RWPE2 (cell line): ENCODE measurements around the gene RPA1.
"Not testable (repeated sequence)": the region's sequence is repeated elsewhere in the genome, so short reads cannot be mapped to it uniquely, and the experiment has no call there.

ENCODE experiments used
- ATAC-seq: fragments of 200-7000 bp; cut with Tn5 transposase; 3 replicates; pipeline ENCODE4 v1.9.1; 2021; ENCODE audit warnings: low read depth
- DNase-seq: peaks from one replicate; pipeline ENCODE4 v3.0.0-alpha.2; 2020; ENCODE audit warnings: low spot score
- H3K27ac ChIP-seq: fragments of 450-650 bp; 2 replicates; pipeline ENCODE4 v1.5.1; 2017; ENCODE audit warnings: mild to moderate bottlenecking; ENCODE audit not compliant: poor library complexity, severe bottlenecking
- H3K27me3 ChIP-seq: fragments of 250-450 bp; sonication (Bioruptor Pico); 2 replicates; pipeline ENCODE4 v1.5.1; 2021; ENCODE audit warnings: mild to moderate bottlenecking, moderate library complexity; ENCODE audit not compliant: insufficient read depth, poor library complexity, severe bottlenecking
- H3K36me3 ChIP-seq: fragments of 250-450 bp; sonication (Bioruptor Pico); 2 replicates; pipeline ENCODE4 v1.5.1; 2020; ENCODE audit warnings: low read depth, mild to moderate bottlenecking, moderate library complexity
- H3K4me1 ChIP-seq: fragments of 250-450 bp; sonication (Bioruptor Pico); 2 replicates; pipeline ENCODE4 v1.5.1; 2021; ENCODE audit warnings: mild to moderate bottlenecking, moderate library complexity; ENCODE audit not compliant: insufficient read depth, poor library complexity, severe bottlenecking
- H3K4me3 ChIP-seq: fragments of 250-450 bp; sonication (Bioruptor Pico); 2 replicates; pipeline ENCODE4 v1.5.1; 2021; ENCODE audit warnings: mild to moderate bottlenecking, moderate library complexity; ENCODE audit not compliant: severe bottlenecking
- H3K9me3 ChIP-seq: fragments of 250-450 bp; sonication (Bioruptor Pico); 2 replicates; pipeline ENCODE4 v1.5.1; 2021; ENCODE audit warnings: mild to moderate bottlenecking, moderate library complexity; ENCODE audit not compliant: severe bottlenecking
- TF ChIP-seq, protein P1 (sequence below): fragments of 450-650 bp; IDR thresholded peaks from one replicate; pipeline ENCODE4 v1.5.1; 2017; ENCODE audit warnings: mild to moderate bottlenecking, moderate library complexity; ENCODE audit not compliant: poor library complexity, severe bottlenecking

The RPA1 gene

DNA sequence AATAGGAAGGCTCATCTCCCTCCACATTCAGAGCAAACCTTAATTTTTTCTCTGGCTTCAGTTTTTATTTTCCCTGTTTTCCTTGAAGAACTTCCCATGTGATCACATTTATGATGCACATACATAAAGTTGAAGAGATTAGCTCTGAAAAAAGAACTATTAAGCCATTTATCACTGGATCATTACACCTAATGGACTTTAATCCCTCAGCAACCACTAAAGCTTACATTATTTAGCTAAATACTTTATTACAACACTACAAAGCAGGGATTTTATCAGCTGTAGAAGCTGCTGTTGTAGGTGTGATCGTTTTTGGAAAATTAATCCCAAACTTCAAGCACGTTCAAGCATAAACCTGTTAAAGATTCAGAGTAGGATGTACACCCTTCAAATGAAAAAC, 21.2 kb upstream of the RPA1 start:
- DNase-seq = no peak
- TF ChIP-seq, protein P1, sequence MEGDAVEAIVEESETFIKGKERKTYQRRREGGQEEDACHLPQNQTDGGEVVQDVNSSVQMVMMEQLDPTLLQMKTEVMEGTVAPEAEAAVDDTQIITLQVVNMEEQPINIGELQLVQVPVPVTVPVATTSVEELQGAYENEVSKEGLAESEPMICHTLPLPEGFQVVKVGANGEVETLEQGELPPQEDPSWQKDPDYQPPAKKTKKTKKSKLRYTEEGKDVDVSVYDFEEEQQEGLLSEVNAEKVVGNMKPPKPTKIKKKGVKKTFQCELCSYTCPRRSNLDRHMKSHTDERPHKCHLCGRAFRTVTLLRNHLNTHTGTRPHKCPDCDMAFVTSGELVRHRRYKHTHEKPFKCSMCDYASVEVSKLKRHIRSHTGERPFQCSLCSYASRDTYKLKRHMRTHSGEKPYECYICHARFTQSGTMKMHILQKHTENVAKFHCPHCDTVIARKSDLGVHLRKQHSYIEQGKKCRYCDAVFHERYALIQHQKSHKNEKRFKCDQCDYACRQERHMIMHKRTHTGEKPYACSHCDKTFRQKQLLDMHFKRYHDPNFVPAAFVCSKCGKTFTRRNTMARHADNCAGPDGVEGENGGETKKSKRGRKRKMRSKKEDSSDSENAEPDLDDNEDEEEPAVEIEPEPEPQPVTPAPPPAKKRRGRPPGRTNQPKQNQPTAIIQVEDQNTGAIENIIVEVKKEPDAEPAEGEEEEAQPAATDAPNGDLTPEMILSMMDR = no peak

DNA sequence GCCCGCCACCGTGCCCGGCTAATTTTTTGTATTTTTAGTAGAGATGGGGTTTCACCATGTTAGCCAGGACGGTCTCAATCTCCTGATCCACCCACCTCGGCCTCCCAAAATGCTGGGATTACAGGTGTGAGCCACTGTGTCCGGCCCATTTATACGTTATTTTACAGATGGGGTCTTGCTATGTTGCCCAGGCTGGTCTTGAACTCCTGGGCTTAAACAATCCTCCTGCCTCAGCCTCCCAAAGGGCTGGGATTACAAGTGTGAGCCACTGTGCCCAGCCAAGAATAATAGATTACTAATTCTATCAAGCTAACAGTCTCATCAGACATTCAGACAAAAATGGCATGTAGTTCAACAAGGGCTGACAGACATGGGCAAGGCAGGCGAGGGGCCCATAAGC, 20.0 kb upstream of the RPA1 start:
- DNase-seq, H3K27me3 ChIP-seq, H3K27ac ChIP-seq, H3K4me1 ChIP-seq, H3K4me3 ChIP-seq, H3K9me3 ChIP-seq, ATAC-seq: not testable (repeated sequence)
- H3K36me3 ChIP-seq = peaks cover 46% of the 10 kb centered on the region

More for the DNA sequence above, 21.2 kb upstream of the RPA1 start:
- no peaks in the 10 kb centered on the region for H3K4me1 ChIP-seq
- H3K27ac ChIP-seq = no peak overlapping the region
- H3K36me3 ChIP-seq = peaks cover 47% of the 10 kb centered on the region
- H3K27me3 ChIP-seq = no peaks in the 10 kb centered on the region
- no peak for ATAC-seq
- no peaks in the 10 kb centered on the region for H3K9me3 ChIP-seq
- H3K4me3 ChIP-seq = no peak overlapping the region

DNA sequence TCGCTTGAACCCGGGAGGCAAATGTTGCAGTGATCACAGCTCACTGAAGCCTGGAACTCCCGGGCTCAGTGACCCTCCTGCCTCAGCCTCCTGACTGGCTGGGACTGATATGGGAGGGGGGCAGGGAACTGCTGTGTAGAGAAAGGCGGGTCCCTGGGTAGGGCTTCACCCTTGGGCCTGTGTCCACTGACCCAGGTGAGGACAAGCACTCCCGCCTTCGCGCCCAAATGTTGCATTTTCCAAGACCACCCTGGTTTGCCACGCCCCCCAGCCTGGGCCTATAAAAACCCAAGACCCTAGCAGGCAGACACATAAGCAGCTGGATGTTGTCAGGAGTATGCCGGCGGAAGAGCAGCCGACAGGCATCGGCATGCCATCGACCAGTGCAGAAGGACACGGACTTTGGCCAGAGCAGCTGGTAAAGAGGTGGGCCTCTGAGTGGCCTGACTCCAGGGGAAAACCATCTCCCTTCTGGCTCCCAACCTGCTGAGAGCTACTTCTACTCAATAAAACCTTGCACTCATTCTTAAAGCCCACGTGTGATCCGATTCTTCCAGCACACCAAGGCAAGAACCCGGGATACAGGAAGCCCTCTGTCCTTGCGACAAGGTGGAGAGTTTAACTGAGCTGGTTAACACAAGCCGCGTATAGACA, 19.2 kb upstream of the RPA1 start:
- ATAC-seq (no peak), DNase-seq (no peak)
- Histone ChIP-seq H3K4me1 (no peaks in the 10 kb centered on the region), H3K4me3 (no peak overlapping the region), H3K27ac (no peak overlapping the region), H3K9me3 (no peaks in the 10 kb centered on the region), H3K27me3 (no peaks in the 10 kb centered on the region), H3K36me3 (peaks cover 41% of the 10 kb centered on the region)
- TF ChIP-seq, protein P1 = no peak

DNA sequence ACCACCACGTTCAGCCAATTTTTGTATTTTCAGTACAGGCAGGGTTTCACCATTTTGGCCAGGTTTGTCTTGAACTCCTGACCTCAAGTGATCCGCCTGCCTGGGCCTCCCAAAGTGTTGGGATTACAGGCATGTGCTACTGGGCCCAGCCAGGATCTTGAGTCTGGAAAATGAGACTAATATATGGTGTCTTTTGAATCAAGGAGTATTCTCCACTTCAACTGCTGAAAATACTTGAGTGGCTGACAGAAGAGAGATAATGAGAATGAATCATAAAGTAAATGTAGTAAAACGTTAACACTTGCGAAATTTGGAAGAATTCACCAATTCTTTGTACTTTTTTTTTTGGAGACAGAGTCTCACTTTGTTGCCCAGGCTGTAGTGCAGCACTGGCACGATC, 16.7 kb upstream of the RPA1 start:
- Histone ChIP-seq H3K4me3 (no peak overlapping the region), H3K27me3 (no peaks in the 10 kb centered on the region), H3K36me3 (peaks cover 31% of the 10 kb centered on the region), H3K4me1 (no peaks in the 10 kb centered on the region), H3K9me3 (no peaks in the 10 kb centered on the region), H3K27ac (no peak overlapping the region)
- TF ChIP-seq, protein P1 = no peak
- DNase-seq (no peak), ATAC-seq (no peak)

DNA sequence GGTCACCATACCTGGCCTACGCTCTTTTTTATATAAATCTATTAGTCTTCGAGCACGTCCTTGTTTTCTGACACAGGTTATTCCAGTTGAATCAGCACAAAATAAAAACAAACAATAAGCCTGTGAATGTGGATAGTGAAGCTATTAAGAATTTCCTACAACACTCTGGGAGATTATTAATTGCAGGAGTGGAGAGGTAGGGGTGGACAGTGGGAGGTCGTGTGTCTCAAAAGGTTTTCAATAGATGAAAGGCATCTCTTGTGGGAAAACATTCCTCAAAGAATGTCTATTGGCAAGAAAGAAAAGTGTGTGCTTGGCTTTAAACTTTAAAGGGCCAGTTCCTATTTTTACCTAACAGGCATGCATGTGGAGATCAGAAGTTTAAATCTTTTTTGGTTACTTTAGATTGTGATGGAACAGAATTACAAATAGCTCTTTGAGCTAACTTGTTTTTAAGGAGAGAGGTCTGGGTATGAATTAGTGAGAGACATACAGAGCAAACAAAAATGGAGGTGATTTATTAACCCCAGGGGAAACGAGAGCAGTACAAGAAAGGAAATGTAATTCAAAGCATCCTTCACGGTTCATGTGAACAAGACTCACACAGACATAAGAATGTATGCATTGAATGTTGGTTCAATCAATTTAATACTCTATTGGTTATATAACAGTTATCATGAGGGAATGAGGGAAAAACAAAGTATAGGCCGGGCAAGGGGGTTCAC, 9.1 kb upstream of the RPA1 start:
- DNase-seq (no peak), ATAC-seq (no peak)
- Histone ChIP-seq H3K27me3 (no peaks in the 10 kb centered on the region), H3K4me3 (no peak overlapping the region), H3K36me3 (peaks cover 42% of the 10 kb centered on the region), H3K27ac (no peak overlapping the region), H3K9me3 (no peaks in the 10 kb centered on the region), H3K4me1 (no peaks in the 10 kb centered on the region)
- TF ChIP-seq, protein P1 = no peak
